Hepatocyte (in vitro differentiated cells): ENCODE results near the gene STK39. TPM values are rescaled to one million over a fixed set of nuclear protein-coding genes. Genes with fewer than 3 reads are reported as not detected.

Source experiments
- DNase-seq: peaks from one replicate; pipeline ENCODE4 v3.0.0-alpha.2; 2016; ENCODE audit warnings: low spot score
- H2AFZ ChIP-seq: fragments of 200-600 bp; sonication (generic); 2 replicates; pipeline ENCODE4 v1.6.0; 2016; ENCODE audit warnings: antibody characterized with exemption, mild to moderate bottlenecking
- H3K27ac ChIP-seq: fragments of 200-600 bp; sonication (generic); 2 replicates; pipeline ENCODE4 v1.5.1; 2016; ENCODE audit warnings: mild to moderate bottlenecking
- H3K27me3 ChIP-seq: fragments of 200-600 bp; sonication (generic); 2 replicates; pipeline ENCODE4 v1.6.1; 2016
- H3K36me3 ChIP-seq: fragments of 200-600 bp; sonication (generic); replicated peaks from 2 replicates; pipeline ENCODE4 v1.5.1; 2016; ENCODE audit warnings: low read depth; ENCODE audit not compliant: insufficient read depth
- H3K4me1 ChIP-seq: fragments of 200-600 bp; sonication (generic); 2 replicates; pipeline ENCODE4 v1.5.1; 2016; ENCODE audit warnings: mild to moderate bottlenecking, moderate library complexity; ENCODE audit not compliant: insufficient read depth
- H3K4me2 ChIP-seq: fragments of 200-600 bp; sonication (generic); 2 replicates; pipeline ENCODE4 v1.6.0; 2016
- H3K4me3 ChIP-seq: fragments of 200-600 bp; sonication (generic); 2 replicates; pipeline ENCODE4 v1.5.1; 2016; ENCODE audit warnings: mild to moderate bottlenecking
- H3K79me2 ChIP-seq: fragments of 200-600 bp; sonication (generic); 2 replicates; pipeline ENCODE4 v1.6.0; 2017; ENCODE audit warnings: mild to moderate bottlenecking
- H3K9me2 ChIP-seq: fragments of 200-600 bp; sonication (generic); replicated peaks from 2 replicates; pipeline ENCODE4 v1.6.0; 2017; ENCODE audit warnings: mild to moderate bottlenecking; ENCODE audit not compliant: insufficient read depth
- H3K9me3 ChIP-seq: fragments of 200-600 bp; sonication (generic); 2 replicates; pipeline ENCODE4 v1.5.1; 2016; ENCODE audit warnings: low read depth, mild to moderate bottlenecking
- H4K20me1 ChIP-seq: fragments of 200-600 bp; sonication (generic); 2 replicates; pipeline ENCODE4 v1.6.0; 2016; ENCODE audit warnings: mild to moderate bottlenecking; ENCODE audit not compliant: insufficient read depth, poor library complexity, severe bottlenecking
- EZH2 ChIP-seq: fragments of 200-600 bp; sonication (generic); IDR thresholded peaks from 2 replicates; pipeline ENCODE4 v1.6.1; 2016; ENCODE audit warnings: antibody characterized with exemption, mild to moderate bottlenecking, borderline replicate concordance
- EZH2phosphoT487 ChIP-seq: fragments of 200-600 bp; sonication (generic); IDR thresholded peaks from one replicate; pipeline ENCODE4 v1.6.1; 2018; ENCODE audit warnings: antibody characterized with exemption, mild to moderate bottlenecking, low read depth, moderate library complexity; ENCODE audit not compliant: unreplicated experiment, severe bottlenecking
- WGBS: methylation state at CpG from one replicate; pipeline ENCODE4 v1.1.6; 2016; ENCODE audit warnings: low lambda C conversion rate; ENCODE audit errors: missing lambda C conversion rate; 5-methylcytosine and 5-hydroxymethylcytosine counted together
- polyA plus RNA-seq: library from polyadenylated mRNA; unstranded; fragments of >200 nt; fragmentation: Nextera tagmentation; extraction: Ambion mirVana; gene quantifications from 2 replicates; pipeline ENCODE4 v1.2.1, GENCODE V29; 2016
- total RNA-seq: library from RNA; depleted of rRNA; stranded (reverse); fragments of >200 nt; gene quantifications from 2 replicates; pipeline ENCODE4 v1.2.3, GENCODE V29; 2014
- TF ChIP-seq, protein P1 (sequence below): fragments of 200-600 bp; sonication (generic); IDR thresholded peaks from 2 replicates; pipeline ENCODE4 v1.5.1; 2016; ENCODE audit warnings: antibody characterized with exemption, mild to moderate bottlenecking; ENCODE audit not compliant: poor library complexity

Gene STK39
- total and polyA plus RNA-seq, 2 experiments from 2014 or later = 26.9 to 39.4 TPM

GRCh38 chr2:168217920-168218319, 29.5 kb downstream of the STK39 start:
- Histone ChIP-seq H4K20me1 (no peaks in the 10 kb centered on the region), H3K36me3 (no peaks in the 10 kb centered on the region), H2AFZ (no peak overlapping the region), H3K9me3 (no peaks in the 10 kb centered on the region), H3K27ac (no peak overlapping the region), H3K4me2 (no peak overlapping the region), H3K27me3 (no peaks in the 10 kb centered on the region), H3K9me2 (no peaks in the 10 kb centered on the region), H3K79me2 (peaks cover 73% of the 10 kb centered on the region), H3K4me3 (no peak overlapping the region), H3K4me1 (peaks cover 1% of the 10 kb centered on the region)
- 56% methylated on average over 2 of the region's 2 CpGs for WGBS
- TF ChIP-seq EZH2phosphoT487 = no peak
- TF ChIP-seq EZH2 = no peak
- TF ChIP-seq, protein P1, sequence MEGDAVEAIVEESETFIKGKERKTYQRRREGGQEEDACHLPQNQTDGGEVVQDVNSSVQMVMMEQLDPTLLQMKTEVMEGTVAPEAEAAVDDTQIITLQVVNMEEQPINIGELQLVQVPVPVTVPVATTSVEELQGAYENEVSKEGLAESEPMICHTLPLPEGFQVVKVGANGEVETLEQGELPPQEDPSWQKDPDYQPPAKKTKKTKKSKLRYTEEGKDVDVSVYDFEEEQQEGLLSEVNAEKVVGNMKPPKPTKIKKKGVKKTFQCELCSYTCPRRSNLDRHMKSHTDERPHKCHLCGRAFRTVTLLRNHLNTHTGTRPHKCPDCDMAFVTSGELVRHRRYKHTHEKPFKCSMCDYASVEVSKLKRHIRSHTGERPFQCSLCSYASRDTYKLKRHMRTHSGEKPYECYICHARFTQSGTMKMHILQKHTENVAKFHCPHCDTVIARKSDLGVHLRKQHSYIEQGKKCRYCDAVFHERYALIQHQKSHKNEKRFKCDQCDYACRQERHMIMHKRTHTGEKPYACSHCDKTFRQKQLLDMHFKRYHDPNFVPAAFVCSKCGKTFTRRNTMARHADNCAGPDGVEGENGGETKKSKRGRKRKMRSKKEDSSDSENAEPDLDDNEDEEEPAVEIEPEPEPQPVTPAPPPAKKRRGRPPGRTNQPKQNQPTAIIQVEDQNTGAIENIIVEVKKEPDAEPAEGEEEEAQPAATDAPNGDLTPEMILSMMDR = no peak
- no peak for DNase-seq

GRCh38 chr2:168216351-168217005, 30.9 kb downstream of the STK39 start:
- WGBS = 91% methylated on average over 12 of the region's 12 CpGs
- Histone ChIP-seq H3K27me3 (no peaks in the 10 kb centered on the region), H3K36me3 (no peaks in the 10 kb centered on the region), H3K4me1 (peaks cover 13% of the 10 kb centered on the region), H3K4me3 (no peak overlapping the region), H3K9me3 (no peaks in the 10 kb centered on the region), H3K9me2 (no peaks in the 10 kb centered on the region), H3K79me2 (peaks cover 69% of the 10 kb centered on the region), H3K27ac (no peak overlapping the region), H3K4me2 (no peak overlapping the region), H2AFZ (no peak overlapping the region), H4K20me1 (no peaks in the 10 kb centered on the region)
- TF ChIP-seq EZH2 = no peak
- no peak for DNase-seq

DNA sequence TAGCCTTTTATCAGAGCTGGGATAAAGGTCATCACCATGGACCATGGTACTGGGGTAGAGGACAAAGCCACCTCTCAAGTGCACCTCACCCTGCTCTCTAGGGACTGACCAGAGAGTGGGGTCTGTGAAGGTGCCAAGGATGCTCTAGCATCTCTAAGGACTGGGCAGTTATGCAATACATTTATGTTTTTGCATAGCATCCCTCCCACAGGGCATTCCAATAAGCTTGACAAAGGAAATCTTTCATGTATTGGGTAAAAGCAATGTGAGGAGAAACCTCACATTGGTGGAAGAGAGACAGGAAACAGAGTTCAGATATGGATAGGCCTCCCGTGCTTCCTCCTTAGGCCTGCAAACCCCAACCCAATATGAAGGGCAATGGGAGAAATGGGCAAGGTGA, 31.6 kb downstream of the STK39 start:
- H3K9me2 ChIP-seq = no peaks in the 10 kb centered on the region
- 65% methylated on average over 1 of the region's 1 CpG for WGBS
- DNase-seq = no peak
- no peak overlapping the region for H3K4me2 ChIP-seq
- peaks cover 69% of the 10 kb centered on the region for H3K79me2 ChIP-seq
- no peaks in the 10 kb centered on the region for H3K36me3 ChIP-seq
- H3K27me3 ChIP-seq = no peaks in the 10 kb centered on the region
- H3K9me3 ChIP-seq = no peaks in the 10 kb centered on the region
- no peaks in the 10 kb centered on the region for H4K20me1 ChIP-seq
- no peak overlapping the region for H3K4me3 ChIP-seq
- no peak overlapping the region for H2AFZ ChIP-seq
- H3K27ac ChIP-seq = no peak overlapping the region
- H3K4me1 ChIP-seq = peaks cover 15% of the 10 kb centered on the region
- no peak for TF ChIP-seq EZH2phosphoT487
- TF ChIP-seq, protein P1 = no peak
- TF ChIP-seq EZH2 = no peak

DNA sequence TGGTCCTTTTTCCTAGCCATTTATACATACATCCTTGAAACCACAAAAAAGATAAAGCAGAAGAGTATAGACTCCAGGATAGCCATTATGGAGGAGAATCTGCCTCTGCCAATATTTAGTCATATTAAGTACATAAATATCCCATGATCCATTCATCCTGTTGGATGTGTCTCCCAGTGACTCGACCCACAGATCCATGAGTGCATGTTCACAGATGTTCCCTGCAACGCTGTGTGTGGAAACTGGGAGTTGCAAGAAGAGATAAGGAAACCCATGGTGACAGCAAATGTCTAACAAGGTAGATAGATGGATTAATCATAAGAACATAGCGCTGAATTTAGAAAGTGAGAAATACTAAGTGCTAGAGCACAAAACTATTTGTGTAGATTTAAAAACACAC, 34.5 kb downstream of the STK39 start:
- Histone ChIP-seq H3K9me2 (no peaks in the 10 kb centered on the region), H3K36me3 (no peaks in the 10 kb centered on the region), H2AFZ (no peak overlapping the region), H4K20me1 (no peaks in the 10 kb centered on the region), H3K9me3 (no peaks in the 10 kb centered on the region), H3K27ac (peak overlapping the region; percentile 85), H3K4me1 (peaks cover 15% of the 10 kb centered on the region), H3K79me2 (peaks cover 72% of the 10 kb centered on the region), H3K4me3 (no peak overlapping the region), H3K4me2 (no peak overlapping the region), H3K27me3 (no peaks in the 10 kb centered on the region)
- DNase-seq = no peak
- no peak for TF ChIP-seq EZH2phosphoT487
- TF ChIP-seq EZH2 = no peak
- TF ChIP-seq, protein P1 = no peak
- whole genome bisulfite sequencing = 72% methylated on average over 3 of the region's 3 CpGs
